ENCODE data around the gene TPRN.
"Not testable (repeated sequence)": the region's sequence is repeated elsewhere in the genome, so short reads cannot be mapped to it uniquely, and the experiment has no call there.

- TF ChIP-seq CTCF, POLR2A, EP300 (IDR thresholded peaks at IDR 0.05): not testable (repeated sequence)
Observed at GRCh38 chr9:137243266-137243625, 42.7 kb upstream of the TPRN start.
